Spleen (tissue), 11 donors: ENCODE measurements around the gene FAT2. TPM values are rescaled to one million over a fixed set of nuclear protein-coding genes. Genes with fewer than 3 reads are reported as not detected.

ENCODE experiments used
- DNase-seq: peaks from one replicate; pipeline ENCODE4 v3.0.0-alpha.2; 2020
- H3K27ac ChIP-seq, 8 donors: fragments of 200-600 bp; sonication (generic) in 7 of 8; 1 replicate in 4 of 8; 2 replicates in 4 of 8; pipeline versions ENCODE4 v1.5.0 to v1.8.0; 2016 to 2021; ENCODE audit warnings: inconsistent platforms in 4 of 8, mild to moderate bottlenecking in 4 of 8, moderate library complexity in 1 of 8
- H3K27me3 ChIP-seq, 7 donors: fragments of 200-600 bp; sonication (generic) in 6 of 7; replicated peaks in 1 of 7; 1 replicate in 4 of 7; 2 replicates in 3 of 7; pipeline versions ENCODE4 v1.5.0 to v1.8.0; 2016 to 2021; ENCODE audit warnings: inconsistent platforms in 3 of 7, mild to moderate bottlenecking in 1 of 7
- H3K36me3 ChIP-seq, 6 donors: fragments of 200-600 bp; sonication (generic) in 5 of 6; 1 replicate in 4 of 6; 2 replicates in 2 of 6; pipeline versions ENCODE4 v1.5.0 to v1.8.0; 2016 to 2021; ENCODE audit warnings: inconsistent platforms in 2 of 6
- H3K4me1 ChIP-seq, 6 donors: fragments of 200-600 bp; sonication (generic) in 5 of 6; 1 replicate in 3 of 6; 2 replicates in 3 of 6; pipeline versions ENCODE4 v1.5.0 to v1.8.0; 2016 to 2021; ENCODE audit warnings: inconsistent platforms in 3 of 6
- H3K4me3 ChIP-seq, 8 donors: fragments of 200-600 bp; sonication (generic) in 7 of 8; 1 replicate in 4 of 8; 2 replicates in 4 of 8; pipeline versions ENCODE4 v1.5.0 to v1.8.0; 2016 to 2021; ENCODE audit warnings: inconsistent platforms in 4 of 8, mild to moderate bottlenecking in 4 of 8, moderate library complexity in 2 of 8
- H3K9me3 ChIP-seq, 8 donors: fragments of 200-600 bp; sonication (generic) in 7 of 8; 1 replicate in 4 of 8; 2 replicates in 4 of 8; pipeline versions ENCODE4 v1.5.0 to v1.8.0; 2016 to 2021; ENCODE audit warnings: inconsistent platforms in 4 of 8
- POLR2A ChIP-seq, 3 donors: fragments of 450-650 bp; IDR thresholded peaks; one replicate each; pipeline ENCODE4 v1.5.1; 2017; ENCODE audit warnings: antibody characterized with exemption in 3 of 3, mild to moderate bottlenecking in 1 of 3
- POLR2AphosphoS5 ChIP-seq, 3 donors: sonication (generic); formaldehyde crosslinking; IDR thresholded peaks; one replicate each; pipeline ENCODE4 v1.5.1; 2017; ENCODE audit warnings: antibody characterized with exemption in 3 of 3
- WGBS, 5 donors: extraction: QIAGEN DNeasy Blood & Tissue Kit in 3 of 5; methylation state at CpG; one replicate each; pipeline versions ENCODE4 v1.1.5 to v1.1.7; 2013 to 2018; 5-methylcytosine and 5-hydroxymethylcytosine counted together
- intact Hi-C: fragments of 100-400 bp; cut with DNase I; formaldehyde crosslinking; loops from one replicate; pipeline ENCODE4 v1.15.0; 2023; ENCODE audit warnings: low total_unique reads
- polyA plus RNA-seq, 3 donors: library from polyadenylated mRNA; stranded (reverse); fragments of 200-250 nt; gene quantifications; one replicate each; pipeline ENCODE4 v1.2.1, GENCODE V29; 2013
- total RNA-seq, 7 donors: library from RNA; depleted of rRNA in 3 of 7; stranded (reverse); fragments of >200 nt in 3 of 7; fragmentation: NEBNext Ultra II Directional in 4 of 7; extraction: Animal tissue kit (Norgen Biotek cat#: 25700) in 4 of 7; gene quantifications; one replicate each; pipeline versions ENCODE4 v1.1.0 to v1.2.1, GENCODE V29; 2016 to 2021
- TF ChIP-seq, protein P1 (sequence below), 11 experiments: fragments of 200-600 bp in 7 of 11; fragments of 450-650 bp in 4 of 11; sonication (generic) in 4 of 11; IDR thresholded peaks in 8 of 11; conservative IDR thresholded peaks in 3 of 11; 1 replicate in 7 of 11; 2 replicates in 4 of 11; pipeline versions ENCODE4 v1.4.0 to v1.8.0; 2016 to 2021; ENCODE audit warnings: antibody characterized with exemption in 11 of 11, inconsistent platforms in 4 of 11, mild to moderate bottlenecking in 1 of 11
- donor health status: healthy with polysubstance abuse.
- donor health status: DM: no; HTN: no; CAD: no; lungs with moderate emphysema.
- donor health status: DM: no; HTN: no; CAD: no.
- donor health status: Bipolar disorder and iron deficiency.
- donor health status: healthy.
- donor health status: DM: no; HTN: no; CAD: no.
- donor health status: DM: yes; HTN: yes; CAD: no.

The FAT2 gene
- total and polyA plus RNA-seq, 10 donors: under 0.01 to 0.13 (median 0.05) TPM; not detected in 1

DNA sequence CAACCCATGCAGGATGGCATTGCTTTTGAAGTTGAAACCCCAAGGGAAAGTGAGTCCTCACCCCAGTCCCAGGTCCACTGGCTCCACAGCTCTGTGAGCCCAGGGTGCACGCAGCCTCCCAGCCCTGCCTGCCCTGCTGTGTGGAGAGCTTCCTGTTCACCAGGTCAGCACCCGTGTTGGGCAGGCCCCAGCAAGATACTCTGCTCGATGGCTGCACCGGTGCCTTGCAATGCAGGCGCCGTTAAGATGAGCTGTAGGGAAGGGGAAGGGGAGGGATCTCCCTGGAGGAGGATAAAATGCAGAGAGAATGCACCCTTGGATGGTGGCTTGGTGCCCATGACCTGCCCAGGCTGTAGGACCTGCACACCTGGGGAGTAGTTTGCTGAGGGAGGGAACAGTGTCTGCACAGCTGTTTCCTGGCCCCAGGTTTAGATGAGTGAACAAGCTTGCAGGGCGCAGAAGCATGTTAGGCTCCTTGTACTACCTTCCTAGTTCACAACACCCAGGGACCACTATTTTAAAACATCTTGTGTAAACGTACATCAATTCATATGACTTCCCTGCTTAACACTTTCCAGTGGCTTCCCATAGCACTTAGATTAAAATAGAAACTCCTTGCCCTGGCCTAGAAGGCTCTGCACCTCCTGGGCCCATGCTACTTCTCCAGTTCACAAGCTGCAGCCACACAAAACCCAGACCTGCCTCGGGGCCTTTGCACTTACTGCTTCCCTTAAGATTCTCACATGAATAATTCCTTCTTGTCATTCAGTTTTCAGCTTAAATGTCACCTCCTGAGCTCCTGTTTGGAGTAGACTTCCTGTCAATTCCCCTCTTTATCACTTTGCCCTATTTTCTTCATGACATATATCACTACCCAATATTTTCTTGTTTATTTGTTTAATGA is 19.6 kb downstream of the FAT2 start:
- no peaks in the 10 kb centered on the region for H3K36me3 ChIP-seq
- DNase-seq: no peak
- no peaks in the 10 kb centered on the region for H3K27me3 ChIP-seq
- intact Hi-C loops: no loop called here
- no peaks in the 10 kb centered on the region for H3K9me3 ChIP-seq
- TF ChIP-seq, protein P1, sequence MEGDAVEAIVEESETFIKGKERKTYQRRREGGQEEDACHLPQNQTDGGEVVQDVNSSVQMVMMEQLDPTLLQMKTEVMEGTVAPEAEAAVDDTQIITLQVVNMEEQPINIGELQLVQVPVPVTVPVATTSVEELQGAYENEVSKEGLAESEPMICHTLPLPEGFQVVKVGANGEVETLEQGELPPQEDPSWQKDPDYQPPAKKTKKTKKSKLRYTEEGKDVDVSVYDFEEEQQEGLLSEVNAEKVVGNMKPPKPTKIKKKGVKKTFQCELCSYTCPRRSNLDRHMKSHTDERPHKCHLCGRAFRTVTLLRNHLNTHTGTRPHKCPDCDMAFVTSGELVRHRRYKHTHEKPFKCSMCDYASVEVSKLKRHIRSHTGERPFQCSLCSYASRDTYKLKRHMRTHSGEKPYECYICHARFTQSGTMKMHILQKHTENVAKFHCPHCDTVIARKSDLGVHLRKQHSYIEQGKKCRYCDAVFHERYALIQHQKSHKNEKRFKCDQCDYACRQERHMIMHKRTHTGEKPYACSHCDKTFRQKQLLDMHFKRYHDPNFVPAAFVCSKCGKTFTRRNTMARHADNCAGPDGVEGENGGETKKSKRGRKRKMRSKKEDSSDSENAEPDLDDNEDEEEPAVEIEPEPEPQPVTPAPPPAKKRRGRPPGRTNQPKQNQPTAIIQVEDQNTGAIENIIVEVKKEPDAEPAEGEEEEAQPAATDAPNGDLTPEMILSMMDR (IDR thresholded peaks at IDR 0.05 in 8 of 11, conservative IDR thresholded peaks at IDR 0.05 in 3 of 11): no peak
- TF ChIP-seq POLR2AphosphoS5 (IDR thresholded peaks at IDR 0.05): no peak
- TF ChIP-seq POLR2A (IDR thresholded peaks at IDR 0.05): no peak
- H3K4me1 ChIP-seq: no peaks in the 10 kb centered on the region
- H3K27ac ChIP-seq: no peak overlapping the region
- 65 to 77% (median 70%) methylated on average over 9 of the region's 9 CpGs for WGBS, 5 donors
- no peak overlapping the region for H3K4me3 ChIP-seq

DNA sequence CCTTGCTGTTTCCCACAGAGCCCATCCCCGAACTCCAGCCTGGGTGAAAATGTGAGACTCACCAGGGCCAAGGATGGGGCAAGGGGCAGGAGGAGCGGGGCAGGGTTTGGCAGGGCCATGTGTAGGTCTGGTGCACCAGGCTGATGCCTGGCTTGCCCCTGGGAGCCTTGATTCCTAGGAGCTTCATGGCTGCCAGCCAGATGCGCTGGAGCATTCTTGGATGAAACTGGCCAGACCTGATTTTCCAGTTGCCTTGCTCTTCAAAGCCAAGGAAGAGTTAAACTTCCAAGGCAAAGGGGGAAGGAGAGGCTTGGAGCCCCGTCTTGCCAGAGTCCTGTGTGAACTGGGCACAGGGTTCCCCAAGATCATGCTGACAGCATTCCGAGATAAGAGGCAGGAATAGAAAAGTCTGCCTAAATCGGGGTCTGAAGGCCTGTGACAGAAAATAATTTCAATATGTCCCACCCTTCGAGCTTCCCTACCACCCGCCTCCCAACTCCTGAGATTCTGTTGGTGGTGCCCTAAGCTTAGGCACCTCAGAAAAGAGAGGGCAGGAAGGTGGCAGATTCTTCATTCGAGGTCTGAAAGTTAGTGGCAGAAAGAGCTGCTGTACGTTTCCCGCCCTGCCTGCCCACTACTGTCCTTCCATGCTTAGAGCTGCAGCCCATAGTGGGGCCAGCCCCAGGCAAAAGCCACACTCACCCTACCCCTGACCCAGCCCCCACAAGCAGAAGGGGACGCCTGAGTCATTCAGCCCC is 20.4 kb downstream of the FAT2 start:
- no peaks in the 10 kb centered on the region for H3K36me3 ChIP-seq
- intact Hi-C loops: no loop called here
- no peak for DNase-seq
- WGBS, 5 donors: 76 to 89% (median 86%) methylated on average over 12 of the region's 12 CpGs
- no peak overlapping the region for H3K27ac ChIP-seq
- H3K4me1 ChIP-seq: no peaks in the 10 kb centered on the region
- no peak overlapping the region for H3K4me3 ChIP-seq
- no peaks in the 10 kb centered on the region for H3K27me3 ChIP-seq
- no peak for TF ChIP-seq POLR2AphosphoS5 (IDR thresholded peaks at IDR 0.05)
- no peaks in the 10 kb centered on the region for H3K9me3 ChIP-seq

DNA sequence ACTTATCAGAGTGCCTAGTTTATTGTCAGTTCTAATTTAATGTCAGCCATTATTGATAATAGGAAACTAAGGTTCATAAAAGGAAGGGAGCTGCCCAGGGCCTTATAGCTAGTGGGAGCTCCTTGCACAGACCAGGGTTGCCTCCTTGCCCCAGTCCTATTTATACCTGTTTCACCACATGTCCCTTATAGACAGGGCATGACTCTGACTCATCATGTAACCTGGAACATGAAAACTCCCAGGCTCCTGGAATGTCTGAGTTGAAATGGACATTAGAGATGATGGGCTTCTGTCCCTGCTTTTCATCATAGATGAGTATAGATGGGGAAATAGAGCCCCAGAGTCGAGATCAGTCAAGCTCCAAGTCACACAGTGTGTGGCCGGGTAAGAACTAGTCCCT is 21.1 kb downstream of the FAT2 start:
- Histone ChIP-seq H3K27me3 (no peaks in the 10 kb centered on the region), H3K36me3 (no peaks in the 10 kb centered on the region), H3K4me1 (no peaks in the 10 kb centered on the region), H3K9me3 (no peaks in the 10 kb centered on the region), H3K27ac (no peak overlapping the region), H3K4me3 (no peak overlapping the region)
- no peak for DNase-seq
- intact Hi-C loops: no loop called here
- TF ChIP-seq POLR2A (IDR thresholded peaks at IDR 0.05) (no peak), POLR2AphosphoS5 (IDR thresholded peaks at IDR 0.05) (no peak)
- TF ChIP-seq, protein P1 (IDR thresholded peaks at IDR 0.05 in 8 of 11, conservative IDR thresholded peaks at IDR 0.05 in 3 of 11): no peak
- 72 to 82% (median 74%) methylated on average over 2 of the region's 2 CpGs for WGBS, 5 donors

DNA sequence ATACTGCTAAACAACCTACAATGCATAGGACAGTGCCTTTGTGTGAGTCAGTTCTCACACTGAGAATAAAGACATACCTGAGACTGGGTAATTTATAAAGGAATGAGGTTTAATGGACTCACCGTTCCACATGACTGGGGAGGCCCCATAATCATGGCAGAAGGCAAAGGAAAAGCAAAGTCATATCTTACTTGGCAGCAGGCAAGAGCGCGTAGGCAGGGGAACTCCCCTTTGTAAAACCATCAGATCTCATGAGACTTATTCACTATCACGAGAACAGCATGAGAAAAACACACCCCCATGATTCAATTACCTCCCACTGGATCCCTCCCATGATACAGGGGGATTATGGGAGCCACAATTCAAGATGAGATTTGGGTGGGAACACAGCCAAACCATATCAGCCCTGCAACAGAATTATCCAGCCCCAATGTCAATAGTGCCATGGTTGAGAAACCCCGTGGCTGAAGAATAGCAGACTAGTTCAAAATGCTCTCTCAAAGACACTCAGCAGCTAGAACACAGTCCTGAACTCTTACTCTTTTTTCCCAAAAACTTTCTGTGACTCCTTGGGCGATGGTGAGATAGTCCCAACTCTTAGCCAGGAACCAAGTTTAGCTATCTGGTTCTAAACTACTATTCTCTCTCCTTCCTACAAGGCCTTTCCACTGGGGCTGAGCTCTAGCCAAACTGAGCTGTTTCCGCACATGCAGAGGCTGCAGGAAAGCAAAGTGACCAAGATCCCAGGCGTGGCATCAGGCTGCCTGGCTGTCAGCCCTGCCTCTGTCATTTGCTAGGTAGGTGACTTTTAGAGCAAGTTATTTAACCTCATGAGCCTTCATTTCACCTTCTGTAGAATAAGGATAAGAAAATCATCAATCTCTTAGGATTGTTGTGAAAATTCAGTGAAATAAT is 21.7 kb downstream of the FAT2 start:
- WGBS, 5 donors: 62 to 82% (median 77%) methylated on average over 8 of the region's 8 CpGs
- no peak overlapping the region for H3K4me3 ChIP-seq
- H3K27ac ChIP-seq: no peak overlapping the region
- H3K27me3 ChIP-seq: no peaks in the 10 kb centered on the region
- intact Hi-C loops: no loop called here
- DNase-seq: no peak
- TF ChIP-seq, protein P1 (IDR thresholded peaks at IDR 0.05 in 8 of 11, conservative IDR thresholded peaks at IDR 0.05 in 3 of 11): no peak
- TF ChIP-seq POLR2A (IDR thresholded peaks at IDR 0.05) (no peak), POLR2AphosphoS5 (IDR thresholded peaks at IDR 0.05) (no peak)
- no peaks in the 10 kb centered on the region for H3K4me1 ChIP-seq
- no peaks in the 10 kb centered on the region for H3K36me3 ChIP-seq
- no peaks in the 10 kb centered on the region for H3K9me3 ChIP-seq
